Mucosa of descending colon (tissue), 3 donors: ENCODE data around the gene SLC45A3. TPM values are rescaled to one million over a fixed set of nuclear protein-coding genes. Genes with fewer than 3 reads are reported as not detected.

Source experiments
- ATAC-seq: fragments of 200-7000 bp; cut with Tn5 transposase; one replicate; pipeline ENCODE4 v1.9.1; 2020; ENCODE audit warnings: mild to moderate bottlenecking, moderate library complexity
- DNase-seq, 3 donors: peaks; one replicate each; pipeline ENCODE4 v3.0.0-alpha.2; 2020
- H3K36me3 ChIP-seq: fragments of 200-600 bp; one replicate; pipeline ENCODE4 v1.8.0; 2021; ENCODE audit warnings: low read depth, mild to moderate bottlenecking
- H3K4me1 ChIP-seq: fragments of 200-600 bp; one replicate; pipeline ENCODE4 v1.8.0; 2021; ENCODE audit warnings: low read depth, mild to moderate bottlenecking
- H3K4me3 ChIP-seq: fragments of 200-600 bp; one replicate; pipeline ENCODE4 v1.8.0; 2021; ENCODE audit warnings: mild to moderate bottlenecking
- H3K9me3 ChIP-seq: fragments of 200-600 bp; one replicate; pipeline ENCODE4 v1.8.0; 2021; ENCODE audit warnings: mild to moderate bottlenecking
- intact Hi-C, 2 donors: fragments of 100-400 bp; cut with DNase I in 1 of 2; cut with micrococcal nuclease in 1 of 2; formaldehyde crosslinking; loops; one replicate each; pipeline versions ENCODE4 v1.11.0 to v1.11.1; 2022; cut with DNase I, micrococcal nuclease
- total RNA-seq, 3 donors: library from RNA; stranded (reverse); fragmentation: NEBNext Ultra II Directional in 2 of 3; extraction: Animal tissue kit (Norgen Biotek cat#: 25700) in 2 of 3; gene quantifications; one replicate each; pipeline versions ENCODE4 v1.2.1 to v1.2.4, GENCODE V29; 2021 to 2023
- TF ChIP-seq, protein P1 (sequence below): fragments of 200-600 bp; IDR thresholded peaks from one replicate; pipeline ENCODE4 v1.8.0; 2022; ENCODE audit warnings: antibody characterized with exemption, mild to moderate bottlenecking
- donor health status: DM: no; HTN: no; CAD: no; lungs with moderate emphysema.
- donor health status: DM: no; HTN: no; CAD: no.
- donor health status: DM: no; HTN: yes; CAD: no.

The SLC45A3 gene
- total RNA-seq, 3 donors from 2014 or later, result 13.7 to 19.0 (median 18.8) TPM

DNA sequence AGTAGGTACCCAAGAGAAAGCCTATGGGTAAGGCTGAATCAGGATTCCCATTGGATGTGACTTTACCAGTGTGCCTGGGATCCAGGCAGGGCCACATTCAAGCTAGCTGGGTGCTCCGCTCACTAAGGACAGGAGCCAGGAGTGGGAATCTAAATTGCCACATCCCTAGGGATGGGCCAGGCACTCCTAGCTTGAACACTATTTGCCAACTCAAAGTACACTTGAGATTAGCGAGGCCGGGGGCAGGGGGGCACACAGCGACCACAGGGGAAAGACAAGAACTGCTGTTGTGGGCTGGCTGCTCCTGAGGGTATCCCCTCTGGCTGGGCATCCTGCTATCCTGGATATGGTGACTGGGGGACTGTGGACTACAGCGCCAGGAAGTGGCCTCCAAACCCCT, 4.3 kb downstream of the SLC45A3 start:
- intact Hi-C loops, result no loop called here
- DNase-seq (peak; percentile 66 to 71 (median 68)), ATAC-seq (peak; percentile 57)
- Histone ChIP-seq H3K4me1 (peaks cover 44% of the 10 kb centered on the region), H3K36me3 (no peaks in the 10 kb centered on the region), H3K4me3 (no peak overlapping the region), H3K9me3 (no peaks in the 10 kb centered on the region)
- TF ChIP-seq, protein P1, sequence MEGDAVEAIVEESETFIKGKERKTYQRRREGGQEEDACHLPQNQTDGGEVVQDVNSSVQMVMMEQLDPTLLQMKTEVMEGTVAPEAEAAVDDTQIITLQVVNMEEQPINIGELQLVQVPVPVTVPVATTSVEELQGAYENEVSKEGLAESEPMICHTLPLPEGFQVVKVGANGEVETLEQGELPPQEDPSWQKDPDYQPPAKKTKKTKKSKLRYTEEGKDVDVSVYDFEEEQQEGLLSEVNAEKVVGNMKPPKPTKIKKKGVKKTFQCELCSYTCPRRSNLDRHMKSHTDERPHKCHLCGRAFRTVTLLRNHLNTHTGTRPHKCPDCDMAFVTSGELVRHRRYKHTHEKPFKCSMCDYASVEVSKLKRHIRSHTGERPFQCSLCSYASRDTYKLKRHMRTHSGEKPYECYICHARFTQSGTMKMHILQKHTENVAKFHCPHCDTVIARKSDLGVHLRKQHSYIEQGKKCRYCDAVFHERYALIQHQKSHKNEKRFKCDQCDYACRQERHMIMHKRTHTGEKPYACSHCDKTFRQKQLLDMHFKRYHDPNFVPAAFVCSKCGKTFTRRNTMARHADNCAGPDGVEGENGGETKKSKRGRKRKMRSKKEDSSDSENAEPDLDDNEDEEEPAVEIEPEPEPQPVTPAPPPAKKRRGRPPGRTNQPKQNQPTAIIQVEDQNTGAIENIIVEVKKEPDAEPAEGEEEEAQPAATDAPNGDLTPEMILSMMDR, result no peak

DNA sequence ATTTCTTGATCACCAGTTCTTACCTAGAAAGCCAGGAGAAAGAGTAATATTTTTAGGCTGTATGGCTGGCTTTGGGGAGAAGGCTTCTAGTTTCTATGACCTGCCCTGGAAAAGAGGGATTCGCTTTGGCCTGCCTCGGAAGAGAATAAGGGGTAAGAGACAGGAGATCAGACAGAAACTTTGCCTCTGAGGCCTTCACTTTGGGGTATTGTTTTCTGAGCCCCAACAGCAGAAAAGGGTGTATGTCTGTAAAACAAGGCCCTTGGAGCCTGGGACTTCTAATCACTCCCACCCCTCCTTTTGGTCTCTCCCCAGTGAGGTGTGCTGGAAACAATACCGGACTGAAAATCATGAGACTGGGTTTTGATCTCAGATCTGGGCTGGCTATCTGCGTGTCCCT, 5.1 kb downstream of the SLC45A3 start:
- no peaks in the 10 kb centered on the region for H3K9me3 ChIP-seq
- TF ChIP-seq, protein P1, result no peak
- intact Hi-C loops, result no loop called here
- H3K4me3 ChIP-seq, result no peak overlapping the region
- H3K4me1 ChIP-seq, result peaks cover 44% of the 10 kb centered on the region
- DNase-seq, result no peak
- no peaks in the 10 kb centered on the region for H3K36me3 ChIP-seq
- ATAC-seq, result no peak

DNA sequence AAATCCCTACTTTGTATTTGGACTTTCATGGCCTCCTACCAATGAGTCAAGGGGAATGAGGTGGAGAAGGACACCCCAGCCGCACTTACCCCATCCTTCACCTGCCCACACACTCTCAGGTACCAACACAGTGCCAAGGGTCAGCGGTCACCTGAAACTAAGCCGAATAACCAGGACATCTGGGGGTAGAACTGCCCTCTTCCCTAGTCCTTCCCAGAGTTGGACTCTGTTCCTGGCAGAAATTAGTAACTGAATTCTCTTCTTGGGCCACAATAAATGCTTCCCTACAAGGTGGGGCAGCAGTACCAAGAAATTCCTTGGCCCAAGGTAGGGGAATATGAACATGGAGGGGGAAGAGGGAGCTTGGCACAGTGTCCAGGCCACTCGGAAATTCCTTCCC, 7.3 kb downstream of the SLC45A3 start:
- H3K4me3 ChIP-seq, result no peak overlapping the region
- ATAC-seq (peak; percentile 30), DNase-seq (peak in 1 of 3 donors; percentile 31)
- intact Hi-C loops, result no loop called here
- no peaks in the 10 kb centered on the region for H3K36me3 ChIP-seq
- peaks cover 65% of the 10 kb centered on the region for H3K4me1 ChIP-seq
- no peaks in the 10 kb centered on the region for H3K9me3 ChIP-seq
- TF ChIP-seq, protein P1, result no peak

DNA sequence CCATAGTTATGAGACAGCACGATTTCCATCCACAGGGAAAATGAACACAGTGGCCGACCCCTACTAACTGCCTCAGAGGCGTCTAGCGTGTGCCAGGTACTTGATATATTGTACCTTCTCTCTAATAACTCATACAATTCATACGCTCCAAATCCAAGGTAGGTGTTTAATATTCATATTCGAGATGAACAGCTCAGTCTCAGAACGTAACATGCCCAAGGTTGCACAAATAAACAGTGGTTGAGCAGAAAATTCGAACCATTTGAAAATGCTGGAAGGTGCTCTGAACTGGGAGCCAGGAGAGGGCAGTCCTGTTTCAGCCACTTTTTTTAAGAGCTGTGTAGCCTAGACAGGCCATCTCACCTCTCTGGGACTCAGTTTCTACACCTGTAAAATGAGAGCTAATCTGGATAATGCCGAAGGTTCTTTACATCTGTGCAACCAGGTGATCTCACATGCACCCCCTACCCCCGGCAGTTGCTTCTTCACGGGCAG, 7.9 kb downstream of the SLC45A3 start:
- intact Hi-C loops, result no loop called here
- ATAC-seq (no peak), DNase-seq (no peak)
- TF ChIP-seq, protein P1, result no peak
- Histone ChIP-seq H3K36me3 (no peaks in the 10 kb centered on the region), H3K4me3 (no peak overlapping the region), H3K4me1 (peaks cover 66% of the 10 kb centered on the region), H3K9me3 (no peaks in the 10 kb centered on the region)

DNA sequence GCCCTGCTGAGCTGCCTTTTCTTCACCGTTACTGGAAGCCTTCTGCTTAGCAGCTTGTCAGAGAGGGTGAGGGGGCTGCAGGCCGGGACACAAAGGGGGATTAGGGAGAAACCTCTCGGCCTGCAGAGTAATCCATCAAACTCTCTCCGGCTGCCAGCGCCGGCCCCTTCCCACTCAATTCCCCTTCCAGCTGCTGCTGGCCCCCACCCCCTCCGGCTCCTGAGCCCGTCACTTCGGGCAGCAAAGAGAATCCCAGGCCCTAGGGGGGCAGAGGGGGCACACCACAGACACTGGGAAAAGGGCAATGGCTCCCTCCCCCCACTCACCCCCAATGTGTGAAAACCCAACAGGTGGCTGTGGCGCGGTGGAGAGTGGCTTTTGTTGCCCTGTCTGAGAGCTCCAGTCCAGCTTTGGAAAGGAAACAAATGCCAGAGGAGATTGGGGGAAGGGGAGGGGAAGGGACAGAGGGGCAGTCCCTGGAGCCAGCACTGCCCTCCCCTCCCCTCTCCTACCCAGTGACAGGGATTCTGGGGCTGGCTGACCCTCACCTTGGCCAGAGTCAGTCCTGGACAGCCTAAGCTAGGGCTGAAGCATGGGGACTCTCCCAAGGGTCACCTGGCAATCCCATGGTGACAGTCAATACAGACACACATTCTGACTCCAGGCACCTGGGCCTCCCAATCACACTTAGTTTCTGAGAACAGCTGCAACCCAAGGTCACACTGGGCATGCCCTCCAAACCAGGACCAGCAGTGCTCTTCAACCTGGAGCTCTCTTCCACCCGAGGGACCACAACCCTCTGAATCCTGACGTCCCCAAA, 9.5 kb downstream of the SLC45A3 start:
- no peak for ATAC-seq
- TF ChIP-seq, protein P1, result no peak
- H3K9me3 ChIP-seq, result no peaks in the 10 kb centered on the region
- DNase-seq, result no peak
- H3K4me3 ChIP-seq, result no peak overlapping the region
- no peaks in the 10 kb centered on the region for H3K36me3 ChIP-seq
- H3K4me1 ChIP-seq, result peaks cover 69% of the 10 kb centered on the region
- intact Hi-C loops, result no loop called here
